HG03342 (cell line): ENCODE results near the gene SERPINA3.

Source experiments
- ATAC-seq: cut with Tn5 transposase; IDR thresholded peaks from one replicate; pipeline ENCODE4 v1.9.1; 2021; ENCODE audit warnings: mild to moderate bottlenecking, moderate library complexity; ENCODE audit not compliant: unreplicated experiment

Gene SERPINA3

GRCh38 chr14:94612580-94613554 is 676 bp downstream of the SERPINA3 start:
- no peak for ATAC-seq

GRCh38 chr14:94613720-94614644 is 1.8 kb downstream of the SERPINA3 start:
- no peak for ATAC-seq

- no peak for ATAC-seq
Observed at GRCh38 chr14:94614802-94615201, 2.6 kb downstream of the SERPINA3 start.

- no peak for ATAC-seq
Observed at GRCh38 chr14:94615254-94615653, 3.1 kb downstream of the SERPINA3 start.

- no peak for ATAC-seq
Observed at GRCh38 chr14:94615823-94616570, 3.8 kb downstream of the SERPINA3 start.

- no peak for ATAC-seq
Observed at GRCh38 chr14:94617366-94617941, 5.3 kb downstream of the SERPINA3 start.

- ATAC-seq, result no peak
Observed at GRCh38 chr14:94617988-94618822, 6.0 kb downstream of the SERPINA3 start.

- no peak for ATAC-seq
Observed at GRCh38 chr14:94619297-94619696, 7.1 kb downstream of the SERPINA3 start.

GRCh38 chr14:94620597-94620996 is 8.4 kb downstream of the SERPINA3 start:
- no peak for ATAC-seq

GRCh38 chr14:94621358-94622134 is 9.4 kb downstream of the SERPINA3 start:
- ATAC-seq, result no peak

GRCh38 chr14:94622653-94623421 is 10.6 kb downstream of the SERPINA3 start:
- no peak for ATAC-seq

- no peak for ATAC-seq
Observed at GRCh38 chr14:94623422-94623809, 11.2 kb downstream of the SERPINA3 start.

- ATAC-seq, result no peak
Observed at GRCh38 chr14:94623856-94624499, 11.8 kb downstream of the SERPINA3 start.

- ATAC-seq, result no peak
Observed at GRCh38 chr14:94624537-94625352, 12.6 kb downstream of the SERPINA3 start.

GRCh38 chr14:94625353-94625635 is 13.1 kb downstream of the SERPINA3 start:
- no peak for ATAC-seq

- ATAC-seq, result no peak
Observed at GRCh38 chr14:94628578-94628977, 16.4 kb downstream of the SERPINA3 start.

- ATAC-seq, result no peak
Observed at GRCh38 chr14:94630396-94630795, 18.2 kb downstream of the SERPINA3 start.
